22Rv1 (cell line): Measurements from ENCODE around the gene PRKCQ.

Experiments
- CTCF ChIP-seq: fragments of 450-650 bp; IDR thresholded peaks from 2 replicates; pipeline ENCODE4 v1.5.1; 2017; ENCODE audit warnings: mild to moderate bottlenecking
- ZFX ChIP-seq: fragments of 450-650 bp; IDR thresholded peaks from 2 replicates; pipeline ENCODE4 v1.6.1; 2017; ENCODE audit warnings: antibody characterized with exemption, borderline replicate concordance

- no peak for TF ChIP-seq CTCF
- TF ChIP-seq ZFX: no peak
These were observed 198.0 kb downstream of the PRKCQ start for GRCh38 chr10:6382081-6382480.
